HCT116 (cell line): ENCODE data around the gene UBA7. TPM values are rescaled to one million over a fixed set of nuclear protein-coding genes. Genes with fewer than 3 reads are reported as not detected.
"Not testable (repeated sequence)": the region's sequence is repeated elsewhere in the genome, so short reads cannot be mapped to it uniquely, and the experiment has no call there.

Source experiments
- ATAC-seq: fragments of 200-7000 bp; cut with Tn5 transposase; 2 replicates; pipeline ENCODE4 v1.9.1; 2020; ENCODE audit warnings: mild to moderate bottlenecking, moderate library complexity
- BruUV-seq: library from RNA; stranded (reverse); fragments of 400-500 nt; replicated peaks from 2 replicates; lab custom pipeline; 2021; lab: Mats Ljungman, UMichigan
- CTCF ChIA-PET: fragments of 300-600 bp; sonication (Branson Sonifier 250); formaldehyde crosslinking; loops from one replicate; lab custom pipeline; 2021; ENCODE audit warnings: antibody characterized with exemption; lab: Charles Lee
- POLR2A ChIA-PET: fragments of 300-600, 350-600 bp; sonication (Branson Sonifier 250); formaldehyde crosslinking; loops from one replicate; lab custom pipeline; 2021; ENCODE audit warnings: antibody characterized with exemption; lab: Charles Lee
- RAD21 ChIA-PET, 2 experiments: fragments of 300-600 bp; sonication (Branson Sonifier 250); formaldehyde crosslinking; loops; one replicate each; lab custom pipeline; 2023; ENCODE audit warnings: low total read pairs in 2 of 2; ENCODE audit not compliant: uncharacterized antibody in 2 of 2, unreplicated experiment in 2 of 2, low non-redundant PET in 1 of 2; lab: Charles Lee
- DNase-seq: peaks from one replicate; pipeline ENCODE4 v3.0.0-alpha.2; 2010; ENCODE audit warnings: low read depth, low spot score
- H2AFZ ChIP-seq: fragments of 200-600 bp; shearing (Covaris generic), sonication (generic); 2 replicates; pipeline ENCODE4 v1.6.1; 2017; ENCODE audit warnings: low read depth, mixed run types, mixed read lengths, antibody characterized with exemption, low read length; ENCODE audit not compliant: poor library complexity, severe bottlenecking
- H3K27ac ChIP-seq: 2 replicates; pipeline ENCODE4 v1.5.1; 2012; ENCODE audit warnings: low read depth, low read length
- H3K27me3 ChIP-seq: fragments of 200-600 bp; sonication (generic); 2 replicates; pipeline ENCODE4 v1.6.1; 2016; ENCODE audit warnings: mixed run types, low read length, mixed read lengths; ENCODE audit not compliant: insufficient read depth
- H3K36me3 ChIP-seq, 2 experiments: fragments of 200-500 bp in 1 of 2; fragments of 200-600 bp in 1 of 2; sonication (Bioruptor generic) in 1 of 2; sonication (generic) in 1 of 2; 2 replicates each; pipeline versions ENCODE4 v1.5.1 to v1.6.1; 2014 to 2016; ENCODE audit warnings: low read length in 2 of 2, inconsistent platforms in 1 of 2, mixed read lengths in 1 of 2, mixed run types in 1 of 2; ENCODE audit not compliant: insufficient read depth in 2 of 2, control insufficient read depth in 1 of 2
- H3K4me1 ChIP-seq, 2 experiments: fragments of 200-600 bp in 1 of 2; sonication (generic) in 1 of 2; 2 replicates each; pipeline versions ENCODE4 v1.5.1 to v1.6.1; 2012 to 2017; ENCODE audit warnings: low read length in 2 of 2, inconsistent platforms in 1 of 2, mild to moderate bottlenecking in 1 of 2, mixed read lengths in 1 of 2, mixed run types in 1 of 2, moderate library complexity in 1 of 2; ENCODE audit not compliant: insufficient read depth in 2 of 2, control insufficient read depth in 1 of 2
- H3K4me2 ChIP-seq: fragments of 200-600 bp; sonication (generic); 2 replicates; pipeline ENCODE4 v1.6.1; 2017; ENCODE audit warnings: mixed run types, low read length, mixed read lengths
- H3K4me3 ChIP-seq, 2 experiments: fragments of 200-600 bp in 1 of 2; sonication (generic) in 1 of 2; replicated peaks in 1 of 2; 2 replicates each; pipeline ENCODE4 v1.5.1; 2011 to 2016; ENCODE audit warnings: low read length in 2 of 2, control low read depth in 1 of 2, low read depth in 1 of 2, mild to moderate bottlenecking in 1 of 2, mixed read lengths in 1 of 2, mixed run types in 1 of 2
- H3K79me2 ChIP-seq: fragments of 200-600 bp; sonication (generic); 2 replicates; pipeline ENCODE4 v1.6.1; 2017; ENCODE audit warnings: mild to moderate bottlenecking, mixed run types, low read length, moderate library complexity, mixed read lengths; ENCODE audit not compliant: insufficient read depth
- H3K9ac ChIP-seq: fragments of 200-600 bp; sonication (generic); 2 replicates; pipeline ENCODE4 v1.6.1; 2016; ENCODE audit warnings: low read length, mixed read lengths
- H3K9me2 ChIP-seq: fragments of 200-600 bp; sonication (generic), shearing (Covaris generic); 2 replicates; pipeline ENCODE4 v1.6.1; 2017; ENCODE audit warnings: mixed run types, mild to moderate bottlenecking, moderate library complexity; ENCODE audit not compliant: insufficient read depth
- H3K9me3 ChIP-seq, 2 experiments: fragments of 200-500 bp in 1 of 2; fragments of 200-600 bp in 1 of 2; sonication (Bioruptor generic) in 1 of 2; sonication (generic) in 1 of 2; 2 replicates each; pipeline ENCODE4 v1.6.1; 2014 to 2017; ENCODE audit warnings: low read length in 2 of 2, mixed read lengths in 2 of 2, inconsistent platforms in 1 of 2, low read depth in 1 of 2, mild to moderate bottlenecking in 1 of 2, mixed run types in 1 of 2, moderate library complexity in 1 of 2; ENCODE audit not compliant: control insufficient read depth in 1 of 2, insufficient read depth in 1 of 2
- H4K20me1 ChIP-seq: fragments of 200-600 bp; sonication (generic), shearing (Covaris generic); 2 replicates; pipeline ENCODE4 v1.6.1; 2017; ENCODE audit warnings: mixed run types, mild to moderate bottlenecking, moderate library complexity; ENCODE audit not compliant: insufficient read depth
- CBX3 ChIP-seq: IDR thresholded peaks from 2 replicates; pipeline ENCODE4 v1.6.1; 2012; ENCODE audit warnings: low read depth
- EGR1 ChIP-seq: IDR thresholded peaks from 2 replicates; pipeline ENCODE4 v1.6.1; 2012; ENCODE audit warnings: low read depth
- ELF1 ChIP-seq: IDR thresholded peaks from 2 replicates; pipeline ENCODE4 v1.6.1; 2012; ENCODE audit warnings: low read depth, borderline replicate concordance
- EZH2 ChIP-seq: fragments of 200-600 bp; sonication (generic); IDR thresholded peaks from 2 replicates; pipeline ENCODE4 v1.6.1; 2017; ENCODE audit warnings: antibody characterized with exemption, mixed run types
- EZH2phosphoT487 ChIP-seq: fragments of 200-600 bp; IDR thresholded peaks from 2 replicates; pipeline ENCODE4 v1.6.1; 2018; ENCODE audit warnings: antibody characterized with exemption, borderline replicate concordance
- FOSL1 ChIP-seq: IDR thresholded peaks from 2 replicates; pipeline ENCODE4 v1.6.1; 2012; ENCODE audit warnings: low read depth
- JUND ChIP-seq: IDR thresholded peaks from 2 replicates; pipeline ENCODE4 v1.6.1; 2012
- POLR2A ChIP-seq: IDR thresholded peaks from 2 replicates; pipeline ENCODE4 v1.7.0; 2011; ENCODE audit warnings: borderline replicate concordance; ENCODE audit not compliant: insufficient read depth, insufficient read length; ENCODE audit errors: extremely low read depth
- SP1 ChIP-seq: IDR thresholded peaks from 2 replicates; pipeline ENCODE4 v1.6.1; 2012; ENCODE audit warnings: low read depth
- TCF7L2 ChIP-seq: IDR thresholded peaks from 2 replicates; pipeline ENCODE4 v1.7.0; 2011; ENCODE audit warnings: borderline replicate concordance, inconsistent platforms; ENCODE audit not compliant: insufficient read depth, insufficient read length; ENCODE audit errors: extremely low read depth
- intact Hi-C: fragments of 100-400 bp; cut with micrococcal nuclease; formaldehyde crosslinking; loops from 2 replicates; pipeline ENCODE4 v1.10.0; 2022
- total RNA-seq: library from RNA; stranded (reverse); gene quantifications from one replicate; pipeline ENCODE4 v1.2.1, GENCODE V29; 2021; ENCODE audit not compliant: unreplicated experiment
- TF ChIP-seq, protein P1 (sequence below): IDR thresholded peaks from 2 replicates; pipeline ENCODE4 v1.6.1; 2012
- TF ChIP-seq, protein P2 (sequence below), 3 experiments: fragments of 200-600 bp in 1 of 3; sonication (generic) in 1 of 3; IDR thresholded peaks in 2 of 3; conservative IDR thresholded peaks in 1 of 3; 2 replicates each; pipeline ENCODE4 v1.5.1; 2012 to 2017; ENCODE audit warnings: low read depth in 2 of 3, low read length in 2 of 3, antibody characterized with exemption in 1 of 3, borderline replicate concordance in 1 of 3, control low read depth in 1 of 3, mild to moderate bottlenecking in 1 of 3, mixed read lengths in 1 of 3, mixed run types in 1 of 3, moderate library complexity in 1 of 3; ENCODE audit not compliant: insufficient read depth in 1 of 3

UBA7 gene
- total RNA-seq, 1 experiment from 2014 or later = 2.6 TPM

DNA sequence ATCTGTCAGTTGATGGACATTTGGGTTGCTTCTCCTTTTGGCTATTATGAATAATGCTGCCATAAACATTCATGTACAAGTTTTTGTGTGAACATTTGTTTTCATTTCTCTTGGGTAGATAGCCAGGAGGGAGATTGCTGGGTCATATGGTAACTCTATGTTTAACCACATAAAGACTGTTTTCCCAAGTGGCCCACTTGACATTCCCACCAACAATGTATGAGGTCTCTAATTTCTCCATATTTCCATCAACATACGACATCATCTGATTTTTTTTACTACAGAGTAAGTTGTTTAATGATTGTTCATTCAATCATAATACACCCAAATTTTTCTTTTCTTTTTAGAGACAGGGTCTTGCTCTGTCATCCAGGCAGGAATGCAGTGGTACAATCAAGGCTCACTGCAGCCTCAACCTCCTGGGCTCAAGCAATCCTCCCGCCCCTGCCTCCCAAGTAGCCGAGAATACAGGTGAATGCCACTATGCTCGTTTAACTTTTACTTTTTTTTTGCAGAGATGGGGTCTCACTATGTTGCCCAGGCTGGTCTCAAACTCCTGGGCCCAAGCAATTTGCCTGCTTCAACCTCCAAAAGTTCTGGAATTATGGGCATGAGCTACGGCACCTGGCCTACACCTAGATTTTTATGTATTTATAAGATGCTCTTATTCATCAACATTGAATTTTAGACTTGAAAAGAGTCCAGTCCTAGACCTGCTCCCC lies 34.2 kb downstream of the UBA7 start:
- no peaks in the 10 kb centered on the region for H3K9me3 ChIP-seq
- POLR2A ChIA-PET = no interaction called here
- no peak for DNase-seq
- intact Hi-C loops = no loop called here
- RAD21 ChIA-PET = no interaction called here
- H3K4me2 ChIP-seq = no peak overlapping the region
- H3K4me1 ChIP-seq = no peaks in the 10 kb centered on the region
- peaks cover 84% of the 10 kb centered on the region for H3K79me2 ChIP-seq
- H2AFZ ChIP-seq = no peak overlapping the region
- no TSS peak for BruUV-seq
- H3K27me3 ChIP-seq = no peaks in the 10 kb centered on the region
- CTCF ChIA-PET = no interaction called here
- TF ChIP-seq ELF1 (no peak), JUND (no peak), CBX3 (no peak), SP1 (no peak), EZH2 (no peak), EZH2phosphoT487 (no peak), EGR1 (no peak), POLR2A (no peak), FOSL1 (no peak), TCF7L2 (no peak)
- TF ChIP-seq, protein P1, sequence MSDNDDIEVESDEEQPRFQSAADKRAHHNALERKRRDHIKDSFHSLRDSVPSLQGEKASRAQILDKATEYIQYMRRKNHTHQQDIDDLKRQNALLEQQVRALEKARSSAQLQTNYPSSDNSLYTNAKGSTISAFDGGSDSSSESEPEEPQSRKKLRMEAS = no peak
- TF ChIP-seq, protein P2, sequence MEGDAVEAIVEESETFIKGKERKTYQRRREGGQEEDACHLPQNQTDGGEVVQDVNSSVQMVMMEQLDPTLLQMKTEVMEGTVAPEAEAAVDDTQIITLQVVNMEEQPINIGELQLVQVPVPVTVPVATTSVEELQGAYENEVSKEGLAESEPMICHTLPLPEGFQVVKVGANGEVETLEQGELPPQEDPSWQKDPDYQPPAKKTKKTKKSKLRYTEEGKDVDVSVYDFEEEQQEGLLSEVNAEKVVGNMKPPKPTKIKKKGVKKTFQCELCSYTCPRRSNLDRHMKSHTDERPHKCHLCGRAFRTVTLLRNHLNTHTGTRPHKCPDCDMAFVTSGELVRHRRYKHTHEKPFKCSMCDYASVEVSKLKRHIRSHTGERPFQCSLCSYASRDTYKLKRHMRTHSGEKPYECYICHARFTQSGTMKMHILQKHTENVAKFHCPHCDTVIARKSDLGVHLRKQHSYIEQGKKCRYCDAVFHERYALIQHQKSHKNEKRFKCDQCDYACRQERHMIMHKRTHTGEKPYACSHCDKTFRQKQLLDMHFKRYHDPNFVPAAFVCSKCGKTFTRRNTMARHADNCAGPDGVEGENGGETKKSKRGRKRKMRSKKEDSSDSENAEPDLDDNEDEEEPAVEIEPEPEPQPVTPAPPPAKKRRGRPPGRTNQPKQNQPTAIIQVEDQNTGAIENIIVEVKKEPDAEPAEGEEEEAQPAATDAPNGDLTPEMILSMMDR (IDR thresholded peaks at IDR 0.05 in 2 of 3, conservative IDR thresholded peaks at IDR 0.05 in 1 of 3; ENCODE audit: borderline replicate concordance in 1 of 3, insufficient read depth in 1 of 3, low read depth in 2 of 3, low read length in 2 of 3) = no peak
- no peak overlapping the region for H3K27ac ChIP-seq
- no peak for ATAC-seq
- H4K20me1 ChIP-seq = 0 out of 2 replicates have a peak, but pooled peaks cover 3% of the 10 kb centered on the region
- no peaks in the 10 kb centered on the region for H3K9me2 ChIP-seq
- H3K36me3 ChIP-seq = peaks cover 3 to 11% of the 10 kb centered on the region in 2 experiments; a peak in 2 of 4 replicates
- no peak overlapping the region for H3K4me3 ChIP-seq
- no peak overlapping the region for H3K9ac ChIP-seq

DNA sequence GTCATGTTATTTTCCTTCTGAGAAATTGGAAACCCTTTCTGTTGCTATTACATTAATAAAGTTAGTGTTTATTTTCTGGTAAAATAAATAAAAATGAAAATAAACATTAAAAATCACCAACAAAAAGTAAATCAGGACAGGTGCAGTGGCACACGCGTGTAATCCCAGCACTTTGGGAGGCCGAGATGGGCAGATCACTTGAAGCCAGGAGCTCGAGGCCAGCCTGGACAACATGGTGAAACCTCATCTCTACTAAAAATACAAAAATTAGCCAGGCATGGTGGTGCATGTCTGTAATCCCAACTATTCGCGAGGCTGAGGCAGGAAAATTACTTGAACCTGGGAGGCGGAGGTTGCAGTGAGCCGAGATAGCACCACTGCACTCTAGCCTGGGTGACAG lies 37.7 kb downstream of the UBA7 start:
- H3K79me2 ChIP-seq = peaks cover 79% of the 10 kb centered on the region
- ATAC-seq, H3K9me2 ChIP-seq, POLR2A ChIA-PET, H3K36me3 ChIP-seq, H3K4me2 ChIP-seq, H3K4me1 ChIP-seq, H3K4me3 ChIP-seq, H4K20me1 ChIP-seq, DNase-seq, H3K27ac ChIP-seq, RAD21 ChIA-PET, BruUV-seq, CTCF ChIA-PET, intact Hi-C loops, H3K27me3 ChIP-seq, H2AFZ ChIP-seq, H3K9me3 ChIP-seq, H3K9ac ChIP-seq: not testable (repeated sequence)
